NCI-H2196 treated with DMSO at 0.1 percent for 48 hours (cell line): ENCODE data around the gene NFIB.

Experiments used
- DNase-seq: peaks from one replicate; lab custom pipeline; 2025; ENCODE audit not compliant: unreplicated experiment; lab: John Stamatoyannopoulos, UW

The NFIB gene

GRCh38 chr9:14281136-14281795 lies 32.7 kb downstream of the NFIB start:
- DNase-seq = no peak

GRCh38 chr9:14279671-14280070 lies 34.3 kb downstream of the NFIB start:
- DNase-seq = no peak

DNA sequence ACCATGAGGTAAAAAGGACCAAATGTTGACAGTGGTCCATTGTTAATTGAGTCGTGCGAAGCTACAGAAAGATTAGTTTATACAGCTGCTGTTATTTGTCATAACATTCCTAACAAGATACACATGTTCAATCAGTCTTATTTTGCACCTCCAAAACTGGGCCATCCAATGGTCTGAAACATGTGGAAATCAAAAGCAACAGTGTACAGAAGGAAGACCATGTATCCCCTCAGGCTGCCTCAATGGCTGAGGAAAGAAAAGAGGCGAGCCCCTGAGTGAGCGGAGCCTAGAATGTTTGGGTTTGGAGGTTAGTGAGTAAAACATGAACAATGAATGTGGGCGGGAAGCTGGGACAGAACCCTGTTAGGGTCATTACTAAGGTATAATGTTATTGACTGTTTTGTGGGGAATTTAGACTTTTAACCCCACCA lies 35.6 kb downstream of the NFIB start:
- no peak for DNase-seq

- DNase-seq = no peak
Measured at GRCh38 chr9:14277761-14278160, 36.2 kb downstream of the NFIB start.

DNA sequence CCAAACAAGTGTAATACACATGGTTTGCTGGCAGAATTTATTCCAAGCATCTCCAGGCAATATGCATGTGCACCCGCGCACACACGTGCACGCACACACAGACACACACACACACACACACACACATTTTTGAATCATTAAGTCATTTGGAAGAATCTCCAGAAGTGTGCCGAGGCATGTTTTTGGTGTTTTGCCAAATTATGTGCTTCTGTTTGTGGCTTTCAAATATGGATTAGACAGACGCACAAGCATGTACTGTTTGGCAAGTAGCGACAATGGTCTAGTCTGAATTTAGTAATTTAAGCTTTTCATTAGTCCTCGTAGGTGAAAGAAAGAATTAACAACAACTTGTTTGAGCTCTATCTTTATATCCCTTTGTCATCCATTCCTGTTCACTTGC lies 36.7 kb downstream of the NFIB start:
- peak; percentile 34 for DNase-seq

GRCh38 chr9:14275331-14275730 lies 38.6 kb downstream of the NFIB start:
- DNase-seq = no peak

DNA sequence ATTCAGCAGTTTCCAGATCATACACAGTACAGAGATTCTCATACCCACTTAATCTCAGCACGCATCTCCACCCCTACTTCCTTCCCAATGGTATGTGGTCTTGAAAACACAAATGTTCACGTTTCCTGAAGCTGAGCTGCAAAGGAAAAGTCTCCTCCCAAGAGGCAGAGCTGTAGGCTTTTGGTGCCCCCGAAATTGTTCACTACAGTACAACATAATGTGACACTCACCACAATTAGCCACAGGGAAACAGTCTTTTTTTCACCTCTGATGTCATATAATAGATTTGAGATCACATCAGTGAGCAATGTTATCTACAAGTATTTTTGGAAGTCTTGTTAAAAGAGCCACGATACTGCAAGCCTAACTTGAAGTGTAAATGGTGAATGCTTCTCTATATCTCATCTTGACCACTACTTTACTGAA lies 40.2 kb downstream of the NFIB start:
- no peak for DNase-seq

DNA sequence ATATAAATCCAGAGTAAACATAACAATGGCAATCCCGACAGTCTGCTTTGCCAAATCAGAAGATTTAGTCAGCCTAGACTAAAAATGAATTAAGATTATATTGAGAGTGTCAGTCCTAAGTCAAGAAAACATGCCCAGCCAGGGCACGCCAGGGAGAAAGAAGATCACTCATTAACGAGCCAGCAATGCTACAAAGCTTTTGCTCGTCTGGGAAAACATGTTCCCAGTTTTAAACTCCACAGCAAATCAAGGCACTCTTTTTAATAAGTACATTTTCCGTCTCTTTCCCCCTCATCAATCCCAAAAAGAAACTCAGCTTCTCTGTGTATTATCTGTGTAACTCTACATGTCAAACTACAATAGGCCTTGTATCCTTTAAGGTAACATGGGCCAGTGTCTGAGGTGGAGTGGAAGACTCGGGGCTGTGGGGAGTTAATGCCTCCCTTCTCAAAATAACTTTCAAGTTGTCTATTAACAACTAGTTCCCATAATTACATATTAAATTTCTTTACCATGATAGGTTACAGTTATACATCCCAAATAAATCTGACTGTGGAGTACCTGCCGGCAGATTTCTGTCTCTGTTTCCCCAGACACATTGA lies 40.9 kb downstream of the NFIB start:
- DNase-seq = no peak

GRCh38 chr9:14271093-14271673 lies 42.8 kb downstream of the NFIB start:
- peak; percentile 88 for DNase-seq

DNA sequence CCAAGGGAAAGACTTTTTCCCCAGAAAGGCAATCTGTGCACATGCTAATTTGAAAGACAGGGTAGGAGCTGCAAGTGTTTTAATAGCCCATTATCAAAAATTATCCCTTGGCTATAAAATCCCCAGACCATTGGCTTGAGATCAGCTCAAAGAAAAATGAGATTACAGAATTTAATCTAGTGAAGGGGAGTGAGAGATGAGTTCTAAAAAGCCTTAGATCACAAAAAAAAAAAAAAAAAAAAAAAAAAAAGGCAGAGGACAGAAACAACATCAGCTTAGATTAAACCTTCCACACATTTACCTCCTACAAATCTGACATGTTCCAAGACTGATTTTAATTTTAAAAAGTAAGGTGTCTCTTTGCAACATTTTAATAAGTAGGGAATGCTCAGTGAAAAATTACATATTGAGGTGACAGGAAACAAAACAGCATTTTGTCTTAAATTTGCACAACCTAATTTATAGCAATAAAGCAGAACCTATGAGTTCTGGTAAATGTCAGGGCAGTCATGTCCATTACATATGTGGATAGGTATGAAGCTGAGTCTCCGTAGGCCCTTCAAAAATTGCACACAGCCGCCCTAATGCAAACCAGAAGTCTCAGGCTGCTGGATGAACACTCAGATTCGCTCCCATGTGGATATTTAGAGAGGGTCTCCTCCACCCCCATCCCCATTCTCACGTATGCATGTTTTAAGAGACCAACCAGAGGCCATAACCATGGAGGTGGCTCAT lies 43.4 kb downstream of the NFIB start:
- no peak for DNase-seq

- DNase-seq = no peak
Measured at GRCh38 chr9:14269916-14270315, 44.0 kb downstream of the NFIB start.

DNA sequence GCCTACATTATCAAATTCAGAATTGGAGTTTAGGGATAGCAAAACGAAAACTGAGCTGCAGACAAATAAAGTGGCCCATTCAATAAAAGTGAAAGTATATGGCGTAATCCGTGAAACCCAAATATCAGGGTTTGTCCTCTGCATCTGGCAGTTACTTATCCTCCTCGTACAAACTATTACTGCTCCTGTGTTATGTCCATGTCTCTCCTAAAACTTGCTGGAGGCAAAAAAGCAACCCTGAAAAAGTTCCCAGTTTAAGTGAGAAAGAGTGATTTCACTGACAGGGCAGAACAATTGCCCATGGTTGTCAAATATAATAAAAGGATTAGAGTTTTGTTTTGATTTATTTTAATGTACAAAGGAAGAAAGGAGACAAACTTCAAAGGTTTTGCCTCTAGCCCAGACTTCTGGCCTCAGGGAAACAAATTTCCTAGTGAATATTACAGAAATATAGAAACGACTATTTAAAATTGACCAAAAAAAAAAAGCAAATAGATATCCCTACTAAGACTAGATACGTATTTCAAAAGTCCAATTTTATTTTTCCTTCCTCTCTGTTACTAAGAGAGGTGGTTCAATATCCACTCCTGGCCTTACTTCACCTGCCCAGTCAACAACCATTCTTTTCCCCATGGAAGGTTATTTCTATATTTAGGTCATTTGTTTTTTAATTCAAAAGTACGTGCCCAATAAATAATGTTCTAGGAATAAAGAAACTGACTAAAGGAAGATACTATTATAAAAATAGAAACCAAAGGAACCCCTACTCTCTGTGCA lies 50.0 kb downstream of the NFIB start:
- DNase-seq = no peak

GRCh38 chr9:14262827-14263226 lies 51.1 kb downstream of the NFIB start:
- DNase-seq = no peak

GRCh38 chr9:14261616-14262015 lies 52.3 kb downstream of the NFIB start:
- no peak for DNase-seq

GRCh38 chr9:14260101-14260500 lies 53.8 kb downstream of the NFIB start:
- DNase-seq = no peak

GRCh38 chr9:14258660-14259239 lies 55.2 kb downstream of the NFIB start:
- no peak for DNase-seq

DNA sequence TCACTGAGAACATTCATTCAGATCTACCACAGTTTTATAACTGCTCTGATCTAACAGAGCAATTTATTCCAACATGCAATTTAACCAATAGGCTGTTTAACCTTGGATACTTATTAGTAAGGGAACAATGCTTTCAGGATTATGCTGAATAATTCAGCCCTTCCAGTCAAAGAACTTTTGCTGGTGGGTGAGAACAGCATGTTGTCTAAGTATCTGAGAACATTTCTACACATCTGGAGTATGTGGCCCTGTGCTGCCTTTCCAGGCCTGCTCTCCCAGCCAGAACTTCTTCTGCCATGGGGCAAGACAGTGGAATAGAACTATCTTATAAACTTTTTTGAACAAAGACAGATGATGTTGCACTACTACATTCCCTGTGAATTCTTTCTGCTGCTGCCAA lies 55.8 kb downstream of the NFIB start:
- DNase-seq = no peak

GRCh38 chr9:14256588-14256987 lies 57.4 kb downstream of the NFIB start:
- no peak for DNase-seq

DNA sequence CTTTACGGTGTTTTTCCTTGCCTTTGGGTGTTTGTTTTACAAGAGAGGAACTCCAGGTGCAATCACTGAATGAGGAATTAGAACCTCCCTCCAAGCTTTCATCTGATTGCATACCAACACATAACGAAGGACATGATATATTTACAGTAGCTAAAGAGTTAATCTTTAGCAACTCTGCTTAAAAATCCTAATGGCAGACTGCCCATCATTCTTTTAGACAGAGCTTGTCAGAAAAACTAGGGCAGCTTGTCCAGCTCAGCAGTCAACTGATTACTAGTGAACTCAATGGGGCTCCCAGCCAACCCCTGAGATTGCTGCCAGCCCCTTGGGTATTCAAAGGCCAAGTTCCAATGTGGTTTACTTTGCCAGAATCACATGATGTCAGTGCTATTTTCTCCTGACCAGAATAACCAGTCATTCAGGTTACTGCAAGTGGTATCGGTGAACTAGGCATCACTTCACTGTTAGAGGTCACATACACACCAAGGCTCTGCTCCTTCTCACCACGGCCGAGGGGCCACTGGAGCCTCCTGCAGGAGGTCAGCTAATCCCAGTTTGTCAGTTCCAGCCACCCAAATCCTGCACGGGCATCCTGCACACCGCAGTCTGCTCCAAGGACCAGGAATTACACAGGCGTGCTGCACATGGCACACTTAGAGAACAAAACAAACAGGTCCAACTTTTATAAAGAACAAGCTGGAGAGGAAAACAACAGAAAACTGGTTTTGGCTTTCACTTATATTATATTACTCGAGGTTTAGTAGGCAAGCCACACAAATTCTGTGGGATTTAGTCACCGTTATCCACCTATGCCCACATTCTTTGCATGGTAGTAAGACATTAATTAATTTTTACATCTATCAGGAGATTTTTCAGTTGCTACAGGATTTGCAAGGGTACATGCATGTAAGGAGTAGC lies 62.5 kb downstream of the NFIB start:
- DNase-seq = peak; percentile 96

GRCh38 chr9:14250794-14251153 lies 63.2 kb downstream of the NFIB start:
- no peak for DNase-seq
